Hematopoietic multipotent progenitor cell treated with erythropoietin and hydrocortisone succinate and interleukin-3 and kit ligand, for 6 days (in vitro differentiated cells): ENCODE data around the gene KCNJ11.
A peak's percentile ranks its signal among the peaks of the same experiment; 100 is the strongest.

ENCODE experiments used
- DNase-seq: peaks from one replicate; pipeline ENCODE4 v3.0.0-alpha.2; 2015

The KCNJ11 gene

GRCh38 chr11:17353821-17354600 is 34.4 kb downstream of the KCNJ11 start:
- DNase-seq: peak; percentile 38

- peak; percentile 87 for DNase-seq
Observed at GRCh38 chr11:17352950-17353820, 35.3 kb downstream of the KCNJ11 start.

- DNase-seq: peak; percentile 76
Observed at GRCh38 chr11:17351510-17352176, 36.8 kb downstream of the KCNJ11 start, which contains the start of gene NCR3LG1. NCR3LG1 (plus strand) TSS chr11:17351800; CDS start chr11:17351970, 170 bp downstream.

- peak; percentile 65 for DNase-seq
Observed at GRCh38 chr11:17351172-17351509, 37.3 kb downstream of the KCNJ11 start.

- peak; percentile 33 for DNase-seq
Observed at GRCh38 chr11:17350455-17351171, 37.8 kb downstream of the KCNJ11 start.

GRCh38 chr11:17347676-17348075 is 40.8 kb downstream of the KCNJ11 start:
- no peak for DNase-seq

- DNase-seq: peak; percentile 27
Observed at GRCh38 chr11:17343907-17344306, 44.6 kb downstream of the KCNJ11 start.

- DNase-seq: no peak
Observed at GRCh38 chr11:17343257-17343656, 45.2 kb downstream of the KCNJ11 start.
